Common myeloid progenitor, CD34-positive (primary cell): ENCODE measurements around the gene SDK1.
"Not testable (repeated sequence)": the region's sequence is repeated elsewhere in the genome, so short reads cannot be mapped to it uniquely, and the experiment has no call there.

Experiments used
- CTCF ChIA-PET: fragments of 350-600 bp; sonication (Branson Sonifier 250); formaldehyde crosslinking; loops from one replicate; lab custom pipeline; 2021; ENCODE audit warnings: antibody characterized with exemption; lab: Charles Lee
- POLR2A ChIA-PET: fragments of 350-600 bp; sonication (Branson Sonifier 250); formaldehyde crosslinking; loops from one replicate; lab custom pipeline; 2021; ENCODE audit warnings: antibody characterized with exemption; lab: Charles Lee
- DNase-seq, 3 donors: peaks; one replicate each; pipeline versions ENCODE4 v3.0.0 to v3.0.0-alpha.2; 2013
- H3K27ac ChIP-seq, 2 experiments: 1 replicate in 1 of 2; 2 replicates in 1 of 2; pipeline ENCODE4 v1.7.0; 2013; ENCODE audit warnings: inconsistent platforms in 2 of 2, low read length in 2 of 2, mild to moderate bottlenecking in 2 of 2, low read depth in 1 of 2, moderate library complexity in 1 of 2; ENCODE audit not compliant: severe bottlenecking in 2 of 2, insufficient read depth in 1 of 2, poor library complexity in 1 of 2
- H3K27me3 ChIP-seq, 5 experiments: replicated peaks in 2 of 5; 1 replicate in 3 of 5; 2 replicates in 2 of 5; pipeline versions ENCODE4 v1.6.1 to v1.7.0; 2013; ENCODE audit warnings: low read length in 4 of 5, mild to moderate bottlenecking in 2 of 5, moderate library complexity in 2 of 5, inconsistent platforms in 1 of 5; ENCODE audit not compliant: insufficient read depth in 5 of 5, control insufficient read depth in 4 of 5
- H3K36me3 ChIP-seq, 4 experiments: 1 replicate in 2 of 4; 2 replicates in 2 of 4; pipeline versions ENCODE4 v1.6.1 to v1.7.0; 2013; ENCODE audit warnings: low read length in 3 of 4, control low read depth in 1 of 4, mild to moderate bottlenecking in 1 of 4; ENCODE audit not compliant: control insufficient read depth in 4 of 4, insufficient read depth in 4 of 4
- H3K4me1 ChIP-seq, 4 experiments: 1 replicate in 3 of 4; 2 replicates in 1 of 4; pipeline versions ENCODE4 v1.6.1 to v1.7.1; 2013; ENCODE audit warnings: low read length in 3 of 4, mild to moderate bottlenecking in 3 of 4, control low read depth in 1 of 4, inconsistent platforms in 1 of 4, moderate library complexity in 1 of 4; ENCODE audit not compliant: control insufficient read depth in 4 of 4, insufficient read depth in 4 of 4; ENCODE audit errors: control extremely low read depth in 1 of 4
- H3K4me3 ChIP-seq, 7 experiments: 1 replicate in 4 of 7; 2 replicates in 3 of 7; pipeline versions ENCODE4 v1.5.1 to v1.7.0; 2013; ENCODE audit warnings: mild to moderate bottlenecking in 7 of 7, low read length in 6 of 7, moderate library complexity in 6 of 7, inconsistent platforms in 2 of 7, low read depth in 2 of 7, control low read depth in 1 of 7; ENCODE audit not compliant: insufficient read depth in 4 of 7, control insufficient read depth in 1 of 7; ENCODE audit errors: extremely low read depth in 1 of 7
- H3K9me3 ChIP-seq, 5 experiments: 1 replicate in 4 of 5; 2 replicates in 1 of 5; pipeline versions ENCODE4 v1.6.1 to v1.7.1; 2013; ENCODE audit warnings: low read length in 4 of 5, mild to moderate bottlenecking in 2 of 5, inconsistent platforms in 1 of 5, low read depth in 1 of 5, moderate library complexity in 1 of 5; ENCODE audit not compliant: control insufficient read depth in 4 of 5, insufficient read depth in 2 of 5; ENCODE audit errors: control extremely low read depth in 1 of 5
- WGBS: methylation state at CpG from one replicate; pipeline ENCODE4 v1.1.5; 2013; ENCODE audit not compliant: insufficient coverage; 5-methylcytosine and 5-hydroxymethylcytosine counted together

The SDK1 gene

DNA sequence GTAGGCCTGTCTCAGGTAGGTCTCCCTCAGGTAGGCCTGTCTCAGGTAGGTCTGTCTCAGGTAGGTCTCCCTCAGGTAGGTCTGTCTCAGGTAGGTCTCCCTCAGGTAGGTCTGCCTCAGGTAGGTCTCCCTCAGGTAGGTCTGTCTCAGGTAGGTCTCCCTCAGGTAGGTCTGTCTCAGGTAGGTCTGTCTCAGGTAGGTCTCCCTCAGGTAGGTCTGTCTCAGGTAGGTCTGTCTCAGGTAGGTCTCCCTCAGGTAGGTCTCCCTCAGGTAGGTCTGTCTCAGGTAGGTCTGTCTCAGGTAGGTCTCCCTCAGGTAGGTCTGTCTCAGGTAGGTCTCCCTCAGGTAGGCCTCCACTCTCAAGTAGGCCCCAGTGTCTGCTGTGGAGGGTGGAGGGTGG is 281.1 kb downstream of the SDK1 start:
- H3K36me3 ChIP-seq, H3K27ac ChIP-seq, DNase-seq, POLR2A ChIA-PET, H3K27me3 ChIP-seq, H3K4me3 ChIP-seq, CTCF ChIA-PET, H3K4me1 ChIP-seq: not testable (repeated sequence)
- H3K9me3 ChIP-seq: peaks cover 7 to 18% (median 12%) of the 10 kb centered on the region in 5 experiments

GRCh38 chr7:3585826-3586225 is 284.8 kb downstream of the SDK1 start:
- no peaks in the 10 kb centered on the region for H3K4me1 ChIP-seq
- CTCF ChIA-PET: no interaction called here
- H3K27ac ChIP-seq: no peak overlapping the region
- H3K27me3 ChIP-seq: no peaks in the 10 kb centered on the region
- no peak overlapping the region for H3K4me3 ChIP-seq
- H3K36me3 ChIP-seq: no peaks in the 10 kb centered on the region
- DNase-seq: no peak
- H3K9me3 ChIP-seq: no peaks in the 10 kb centered on the region
- POLR2A ChIA-PET: no interaction called here
- 87% methylated on average over 3 of the region's 4 CpGs for WGBS

DNA sequence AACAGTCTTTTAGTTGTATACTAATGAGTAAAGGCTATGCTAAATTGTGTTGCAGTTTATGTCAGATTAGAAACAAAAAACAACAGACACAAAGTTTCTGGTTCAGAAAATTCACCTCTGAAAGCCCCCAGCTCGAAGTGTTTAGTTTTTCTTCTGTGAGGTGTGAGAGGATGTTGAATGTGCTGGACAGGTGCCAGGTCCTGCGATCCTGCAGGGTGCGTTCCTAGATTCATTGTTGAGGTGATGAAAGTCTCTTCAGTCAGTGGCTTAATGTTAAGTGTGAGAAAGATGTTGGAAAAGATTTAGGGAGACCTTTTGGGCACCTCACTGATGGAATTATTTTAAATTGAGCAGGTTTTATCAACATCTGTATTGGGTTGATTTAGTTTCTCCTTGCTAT is 287.3 kb downstream of the SDK1 start:
- Histone ChIP-seq H3K27me3 (peaks cover 0 to 5% (median 0%) of the 10 kb centered on the region in 5 experiments), H3K27ac (no peak overlapping the region), H3K36me3 (no peaks in the 10 kb centered on the region), H3K9me3 (no peaks in the 10 kb centered on the region), H3K4me3 (no peak overlapping the region), H3K4me1 (no peaks in the 10 kb centered on the region)
- ChIA-PET CTCF (interaction anchor here (1.3 kb wide), 1 partner anchor 9 kb away, joined by 4 read pairs; no protein-coding TSS in a partner anchor), POLR2A (no interaction called here)
- no peak for DNase-seq
- 92% methylated on average over 2 of the region's 3 CpGs for WGBS

GRCh38 chr7:3589752-3590151 is 288.7 kb downstream of the SDK1 start:
- Histone ChIP-seq H3K36me3 (no peaks in the 10 kb centered on the region), H3K9me3 (no peaks in the 10 kb centered on the region), H3K27ac (no peak overlapping the region), H3K4me3 (no peak overlapping the region), H3K4me1 (no peaks in the 10 kb centered on the region), H3K27me3 (peaks cover 0 to 5% (median 2%) of the 10 kb centered on the region in 5 experiments)
- no peak for DNase-seq
- ChIA-PET POLR2A (no interaction called here), CTCF (no interaction called here)
- whole genome bisulfite sequencing: no CpG with 5 or more reads among the region's 2 CpGs

DNA sequence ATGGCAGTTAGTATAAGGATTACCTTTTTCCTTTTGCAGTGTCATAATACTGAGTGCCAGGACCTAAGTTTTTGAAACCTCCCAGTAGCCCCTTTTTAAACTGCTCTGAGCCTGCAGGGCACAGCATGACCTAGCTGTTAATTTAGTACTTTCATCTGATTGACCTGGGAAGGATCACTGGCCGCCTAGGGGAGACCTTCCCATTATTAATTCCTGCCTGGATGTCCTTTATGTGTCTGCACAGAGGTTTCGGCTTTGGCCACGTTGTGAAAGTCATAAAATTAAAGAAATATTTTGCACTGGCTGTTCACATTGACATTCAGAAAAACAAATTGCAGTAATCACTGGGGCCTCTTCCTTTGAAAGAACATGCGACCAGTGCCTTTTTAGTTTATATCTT is 290.2 kb downstream of the SDK1 start:
- Histone ChIP-seq H3K27me3 (peaks cover 0 to 5% (median 2%) of the 10 kb centered on the region in 5 experiments), H3K4me3 (no peak overlapping the region), H3K27ac (no peak overlapping the region), H3K36me3 (no peaks in the 10 kb centered on the region), H3K4me1 (no peaks in the 10 kb centered on the region), H3K9me3 (no peaks in the 10 kb centered on the region)
- 84% methylated on average over 3 of the region's 4 CpGs for WGBS
- ChIA-PET CTCF (no interaction called here), POLR2A (interaction anchor here (0.6 kb wide), 1 partner anchor 723 kb away, joined by 5 read pairs; no protein-coding TSS in a partner anchor)
- DNase-seq: no peak

DNA sequence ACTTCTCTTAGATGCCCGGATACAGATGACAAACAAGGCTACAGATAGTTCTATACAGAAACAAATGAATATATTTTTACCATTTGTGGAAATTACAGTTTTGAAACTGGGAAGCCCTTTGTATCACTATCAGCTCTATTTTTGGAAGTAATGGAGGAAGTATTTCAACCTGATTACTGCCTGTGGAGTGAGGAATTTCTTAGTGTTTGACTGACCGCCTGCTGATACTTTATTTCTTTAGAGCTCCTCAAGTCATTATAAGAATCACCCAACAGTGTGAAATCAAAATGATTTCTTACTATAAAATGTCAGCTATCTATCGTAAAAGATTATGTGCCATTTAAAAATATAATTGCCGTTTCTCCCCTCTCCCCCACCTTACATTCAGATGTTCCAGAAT is 290.9 kb downstream of the SDK1 start:
- Histone ChIP-seq H3K9me3 (no peaks in the 10 kb centered on the region), H3K36me3 (no peaks in the 10 kb centered on the region), H3K4me1 (no peaks in the 10 kb centered on the region), H3K27me3 (peaks cover 0 to 5% (median 2%) of the 10 kb centered on the region in 5 experiments), H3K4me3 (no peak overlapping the region), H3K27ac (no peak overlapping the region)
- ChIA-PET CTCF (no interaction called here), POLR2A (interaction anchor here (0.6 kb wide), 1 partner anchor 724 kb away, joined by 5 read pairs; no protein-coding TSS in a partner anchor)
- 80% methylated on average over 1 of the region's 4 CpGs for WGBS
- no peak for DNase-seq

GRCh38 chr7:3592401-3593134 is 291.5 kb downstream of the SDK1 start:
- H3K4me3 ChIP-seq: no peak overlapping the region
- ChIA-PET CTCF (no interaction called here), POLR2A (interaction anchor here (0.6 kb wide), 1 partner anchor 251 kb away, joined by 3 read pairs; no protein-coding TSS in a partner anchor)
- no peak overlapping the region for H3K27ac ChIP-seq
- no peaks in the 10 kb centered on the region for H3K36me3 ChIP-seq
- DNase-seq: no peak
- 64% methylated on average over 4 of the region's 11 CpGs for WGBS
- H3K27me3 ChIP-seq: peaks cover 0 to 5% (median 2%) of the 10 kb centered on the region in 5 experiments
- H3K4me1 ChIP-seq: no peaks in the 10 kb centered on the region
- H3K9me3 ChIP-seq: no peaks in the 10 kb centered on the region
